OCI-M1 (cell line): ENCODE measurements around the gene ADAMTS15.

Experiments
- DNase-seq: peaks from one replicate; lab custom pipeline; 2025; lab: John Stamatoyannopoulos, UW

ADAMTS15 gene

DNA sequence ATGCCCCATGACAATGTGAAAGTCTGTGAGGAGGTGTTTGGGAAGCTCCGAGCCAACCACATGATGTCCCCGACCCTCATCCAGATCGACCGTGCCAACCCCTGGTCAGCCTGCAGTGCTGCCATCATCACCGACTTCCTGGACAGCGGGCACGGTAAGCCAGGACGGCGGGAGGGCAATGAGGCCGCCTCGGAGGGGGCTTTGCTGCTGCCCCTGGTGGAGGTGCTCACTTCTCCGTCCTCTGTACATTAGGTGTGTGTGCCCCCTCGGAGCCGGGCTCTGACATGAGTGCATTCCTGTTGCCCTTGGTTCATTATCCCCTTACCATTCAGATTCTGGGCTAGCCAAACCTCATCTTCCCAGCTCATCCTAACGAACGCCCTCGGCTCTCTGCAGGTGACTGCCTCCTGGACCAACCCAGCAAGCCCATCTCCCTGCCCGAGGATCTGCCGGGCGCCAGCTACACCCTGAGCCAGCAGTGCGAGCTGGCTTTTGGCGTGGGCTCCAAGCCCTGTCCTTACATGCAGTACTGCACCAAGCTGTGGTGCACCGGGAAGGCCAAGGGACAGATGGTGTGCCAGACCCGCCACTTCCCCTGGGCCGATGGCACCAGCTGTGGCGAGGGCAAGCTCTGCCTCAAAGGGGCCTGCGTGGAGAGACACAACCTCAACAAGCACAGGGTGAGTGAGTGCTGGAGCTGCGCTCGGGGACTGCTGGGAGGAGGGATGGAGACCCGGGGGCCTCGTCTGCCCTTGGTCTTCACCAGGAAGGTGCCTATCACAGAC lies 13.8 kb downstream of the ADAMTS15 start:
- DNase-seq: no peak

DNA sequence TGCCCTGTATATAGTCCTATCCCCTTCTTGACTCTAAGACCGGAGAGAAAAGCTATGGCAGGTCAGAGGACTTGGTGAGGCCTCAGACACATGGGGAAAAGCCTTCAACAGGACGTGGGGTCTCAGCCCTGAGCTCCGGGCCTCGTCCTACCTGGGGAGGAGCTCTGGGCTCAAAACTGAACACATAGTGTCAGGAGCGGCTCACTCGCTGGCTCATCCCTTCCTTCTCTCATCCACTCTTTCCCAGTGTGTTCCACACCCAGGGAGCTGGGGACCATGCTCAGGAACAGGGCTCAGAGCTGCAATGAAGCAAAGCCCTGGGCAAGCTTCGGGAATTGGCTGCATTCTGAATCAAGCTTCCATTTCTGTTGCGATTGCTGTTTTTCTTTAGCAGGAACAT lies 14.5 kb downstream of the ADAMTS15 start:
- no peak for DNase-seq

DNA sequence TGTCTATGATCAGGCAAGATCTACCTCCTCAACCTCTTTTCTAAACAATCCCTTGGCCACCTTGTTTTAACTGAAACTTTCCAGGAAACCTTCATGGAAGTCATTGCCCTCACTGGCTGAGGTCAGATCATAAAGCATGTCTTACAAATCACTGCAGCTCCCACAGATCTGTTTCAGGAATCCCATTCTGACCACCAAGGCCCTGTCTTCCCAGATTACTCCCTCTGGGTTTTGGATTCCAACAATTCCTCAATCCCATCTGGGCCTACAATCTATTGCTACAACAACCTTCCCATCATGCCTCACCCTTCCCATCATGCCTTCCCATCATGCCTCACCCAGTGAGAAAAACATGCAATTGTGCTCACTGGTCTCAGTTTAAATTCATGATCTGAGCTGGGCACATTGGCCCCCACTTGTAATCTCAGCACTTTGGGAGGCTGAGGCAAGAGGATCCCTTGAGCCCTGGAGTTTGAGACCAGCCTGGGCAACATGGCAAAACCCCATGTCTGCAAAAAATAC lies 15.9 kb downstream of the ADAMTS15 start:
- DNase-seq: no peak

DNA sequence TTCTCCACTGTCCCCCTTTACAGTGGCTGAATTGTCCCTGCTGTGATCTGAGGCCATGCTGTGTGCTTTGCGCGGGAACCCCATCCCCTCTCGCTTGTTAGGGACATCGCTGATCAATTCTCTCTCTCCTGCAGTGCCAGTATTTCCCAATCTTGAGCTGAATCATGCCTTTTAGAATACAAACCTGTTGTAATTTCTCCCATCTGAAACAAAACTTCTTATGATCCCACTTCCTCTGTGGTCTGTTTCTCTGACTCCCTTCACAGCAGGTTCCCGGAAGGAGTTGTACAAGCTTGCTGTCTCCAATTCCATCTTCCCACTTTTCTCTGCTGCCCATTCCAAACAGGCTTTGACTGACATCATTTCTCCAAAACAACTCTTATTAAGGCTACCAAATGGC lies 16.8 kb downstream of the ADAMTS15 start:
- no peak for DNase-seq

DNA sequence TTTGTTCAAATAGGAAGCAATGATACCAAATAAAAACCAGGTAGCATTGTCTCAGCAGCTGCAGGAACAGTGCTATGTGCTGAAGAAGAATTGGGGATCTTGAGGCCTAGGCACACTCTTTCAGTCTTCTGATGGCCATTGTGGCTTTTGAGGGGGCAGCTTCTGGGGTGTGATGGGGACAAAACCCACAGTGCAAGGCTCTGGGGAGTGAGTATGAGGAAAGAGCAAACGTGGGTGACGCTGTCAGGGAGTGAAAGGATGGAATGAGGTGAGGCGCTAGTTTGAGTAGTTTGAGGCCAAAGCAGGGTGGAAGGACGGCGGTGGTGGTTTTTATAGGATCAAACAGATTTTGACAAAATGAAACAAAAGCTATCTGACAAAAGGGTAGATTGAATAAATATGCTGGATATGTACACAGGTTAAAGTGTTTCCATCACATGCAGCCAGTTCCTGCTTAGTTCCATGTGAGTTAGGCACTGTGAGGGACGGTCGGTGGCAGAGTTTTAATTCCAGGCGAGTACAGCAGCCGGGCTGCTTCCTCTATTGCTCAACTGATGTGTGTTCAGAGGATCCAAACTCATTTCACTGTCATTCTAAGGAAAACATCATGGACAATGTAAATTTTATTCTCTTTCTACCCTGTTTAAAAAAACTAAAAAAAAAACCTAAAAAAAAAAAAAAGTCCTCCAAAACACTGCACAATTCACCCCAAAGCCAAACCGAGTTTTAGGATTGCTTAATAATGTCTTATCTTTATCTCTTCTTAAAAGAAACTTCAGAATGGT lies 18.9 kb downstream of the ADAMTS15 start:
- no peak for DNase-seq

DNA sequence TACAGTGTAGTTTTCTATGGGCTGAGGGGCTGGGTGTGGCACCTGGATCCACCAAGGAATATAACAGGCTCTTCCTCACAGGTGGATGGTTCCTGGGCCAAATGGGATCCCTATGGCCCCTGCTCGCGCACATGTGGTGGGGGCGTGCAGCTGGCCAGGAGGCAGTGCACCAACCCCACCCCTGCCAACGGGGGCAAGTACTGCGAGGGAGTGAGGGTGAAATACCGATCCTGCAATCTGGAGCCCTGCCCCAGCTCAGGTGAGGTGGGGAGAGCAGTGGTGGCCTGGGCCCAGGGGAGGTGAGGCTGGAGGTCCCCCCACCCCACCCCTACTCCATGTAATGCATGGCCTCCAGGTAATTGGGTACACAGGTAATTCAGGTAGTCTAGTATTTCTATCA lies 20.7 kb downstream of the ADAMTS15 start:
- no peak for DNase-seq

DNA sequence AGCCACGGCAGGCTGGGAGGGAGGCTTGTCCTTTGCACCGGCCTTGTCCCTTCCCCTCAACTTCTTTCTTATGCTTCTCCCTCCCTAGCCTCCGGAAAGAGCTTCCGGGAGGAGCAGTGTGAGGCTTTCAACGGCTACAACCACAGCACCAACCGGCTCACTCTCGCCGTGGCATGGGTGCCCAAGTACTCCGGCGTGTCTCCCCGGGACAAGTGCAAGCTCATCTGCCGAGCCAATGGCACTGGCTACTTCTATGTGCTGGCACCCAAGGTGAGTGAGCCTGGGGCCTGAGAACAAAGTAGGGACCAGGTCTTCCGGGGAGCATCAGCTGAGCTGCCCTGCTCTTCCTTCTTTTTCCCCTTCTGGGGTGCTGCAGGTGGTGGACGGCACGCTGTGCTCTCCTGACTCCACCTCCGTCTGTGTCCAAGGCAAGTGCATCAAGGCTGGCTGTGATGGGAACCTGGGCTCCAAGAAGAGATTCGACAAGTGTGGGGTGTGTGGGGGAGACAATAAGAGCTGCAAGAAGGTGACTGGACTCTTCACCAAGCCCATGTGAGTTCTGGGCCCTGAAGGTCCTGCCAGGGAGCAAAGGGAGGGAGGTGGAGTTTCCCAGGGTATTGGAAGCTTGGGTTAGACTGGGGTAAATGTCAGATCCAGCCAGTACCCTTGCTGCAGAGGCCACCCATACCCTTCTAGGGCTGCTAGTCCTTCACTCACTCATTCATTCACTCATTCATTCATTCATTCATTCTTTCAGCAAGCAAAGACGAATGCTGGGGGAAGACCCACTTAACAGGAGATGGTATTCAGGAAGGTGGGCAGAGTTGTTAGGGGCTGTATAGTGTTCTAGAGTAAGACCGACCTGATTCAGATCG lies 22.6 kb downstream of the ADAMTS15 start:
- DNase-seq: no peak

DNA sequence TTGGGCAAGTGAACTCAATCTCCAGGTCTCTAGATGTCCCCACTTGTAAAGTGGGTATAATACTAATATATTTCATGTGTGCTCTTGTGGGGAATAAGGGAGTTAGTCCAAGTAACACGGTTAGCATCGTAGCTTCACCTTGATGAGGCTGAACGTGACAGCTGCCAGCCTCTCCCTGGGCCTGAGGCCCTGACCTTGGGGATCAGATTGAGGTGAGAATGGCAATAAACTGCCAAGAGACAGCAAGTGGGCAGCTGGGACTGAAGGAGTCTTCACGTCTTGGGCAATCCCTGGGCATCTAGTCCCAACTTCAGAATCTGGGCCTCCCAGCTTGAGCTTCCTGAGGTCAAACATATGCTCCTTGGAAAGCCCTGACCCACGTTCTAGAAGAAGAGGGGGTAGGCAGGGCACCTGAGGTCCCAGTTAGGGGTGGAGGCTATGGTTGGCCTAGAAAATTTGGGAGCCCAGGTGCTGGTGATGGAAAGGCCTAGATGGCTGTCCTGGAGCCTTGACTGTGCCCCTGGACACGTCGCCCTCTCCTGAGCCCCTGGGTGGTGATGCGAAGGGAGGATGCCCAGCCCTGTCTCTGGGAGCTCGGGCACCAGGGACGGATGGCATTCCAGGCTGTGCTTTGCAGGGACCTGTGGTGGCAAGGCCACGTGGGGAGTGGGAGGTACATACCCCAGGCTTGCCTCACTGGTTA lies 23.4 kb downstream of the ADAMTS15 start:
- no peak for DNase-seq

DNA sequence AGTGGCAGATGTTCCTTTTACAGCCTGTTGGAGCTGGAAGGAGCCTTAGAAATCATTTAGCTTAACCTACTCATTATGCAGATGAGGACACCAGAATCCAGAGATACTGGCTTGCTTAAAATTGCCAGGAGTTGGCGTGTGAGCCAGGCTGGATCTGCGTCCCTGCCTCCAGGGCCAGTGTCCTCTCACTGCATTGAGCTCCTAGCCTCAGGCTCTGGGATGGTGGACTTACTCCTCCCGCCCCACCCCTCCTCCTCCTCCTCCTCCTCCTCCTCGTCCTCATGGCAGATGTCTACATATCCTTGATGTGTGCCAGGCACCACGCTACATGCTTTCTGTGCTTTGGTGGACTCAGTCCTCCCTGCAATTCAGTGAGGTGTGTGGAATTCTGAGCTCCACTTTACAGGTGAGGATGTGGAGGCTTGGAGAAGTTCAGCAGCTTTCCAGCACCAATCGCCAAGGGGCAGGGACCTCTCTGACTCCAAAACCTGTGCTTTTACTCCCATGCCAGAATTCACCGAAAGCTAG lies 24.1 kb downstream of the ADAMTS15 start:
- DNase-seq: no peak

DNA sequence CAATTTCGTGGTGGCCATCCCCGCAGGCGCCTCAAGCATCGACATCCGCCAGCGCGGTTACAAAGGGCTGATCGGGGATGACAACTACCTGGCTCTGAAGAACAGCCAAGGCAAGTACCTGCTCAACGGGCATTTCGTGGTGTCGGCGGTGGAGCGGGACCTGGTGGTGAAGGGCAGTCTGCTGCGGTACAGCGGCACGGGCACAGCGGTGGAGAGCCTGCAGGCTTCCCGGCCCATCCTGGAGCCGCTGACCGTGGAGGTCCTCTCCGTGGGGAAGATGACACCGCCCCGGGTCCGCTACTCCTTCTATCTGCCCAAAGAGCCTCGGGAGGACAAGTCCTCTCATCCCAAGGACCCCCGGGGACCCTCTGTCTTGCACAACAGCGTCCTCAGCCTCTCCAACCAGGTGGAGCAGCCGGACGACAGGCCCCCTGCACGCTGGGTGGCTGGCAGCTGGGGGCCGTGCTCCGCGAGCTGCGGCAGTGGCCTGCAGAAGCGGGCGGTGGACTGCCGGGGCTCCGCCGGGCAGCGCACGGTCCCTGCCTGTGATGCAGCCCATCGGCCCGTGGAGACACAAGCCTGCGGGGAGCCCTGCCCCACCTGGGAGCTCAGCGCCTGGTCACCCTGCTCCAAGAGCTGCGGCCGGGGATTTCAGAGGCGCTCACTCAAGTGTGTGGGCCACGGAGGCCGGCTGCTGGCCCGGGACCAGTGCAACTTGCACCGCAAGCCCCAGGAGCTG lies 24.8 kb downstream of the ADAMTS15 start:
- no peak for DNase-seq

DNA sequence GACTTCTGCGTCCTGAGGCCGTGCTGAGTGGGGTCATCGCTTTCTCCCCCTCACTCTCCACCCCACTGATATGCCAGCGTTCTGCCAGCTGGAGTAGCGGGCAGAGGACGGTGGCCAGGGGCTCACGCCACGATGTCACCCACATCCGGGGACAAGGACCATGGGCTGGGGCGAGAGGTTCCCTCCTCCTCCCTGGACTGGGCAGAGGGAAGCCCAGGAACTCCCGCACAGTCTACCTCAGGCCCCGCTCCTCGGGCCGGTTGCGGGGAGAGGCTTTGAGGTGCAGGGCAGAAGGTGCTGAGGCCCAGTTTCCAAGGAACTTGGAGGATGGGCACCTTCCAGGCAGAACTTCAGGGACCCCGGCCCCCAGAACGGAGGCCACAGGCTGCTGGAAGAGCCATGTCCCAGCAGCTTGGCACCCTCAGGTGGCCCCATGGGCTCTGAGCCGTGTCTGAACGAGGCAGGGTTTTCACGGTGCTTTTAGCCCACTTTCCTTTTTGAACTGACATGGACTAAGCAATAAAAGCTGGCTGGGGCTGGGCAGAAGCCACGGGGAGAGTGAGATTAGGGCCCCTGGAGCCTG lies 25.4 kb downstream of the ADAMTS15 start:
- no peak for DNase-seq

DNA sequence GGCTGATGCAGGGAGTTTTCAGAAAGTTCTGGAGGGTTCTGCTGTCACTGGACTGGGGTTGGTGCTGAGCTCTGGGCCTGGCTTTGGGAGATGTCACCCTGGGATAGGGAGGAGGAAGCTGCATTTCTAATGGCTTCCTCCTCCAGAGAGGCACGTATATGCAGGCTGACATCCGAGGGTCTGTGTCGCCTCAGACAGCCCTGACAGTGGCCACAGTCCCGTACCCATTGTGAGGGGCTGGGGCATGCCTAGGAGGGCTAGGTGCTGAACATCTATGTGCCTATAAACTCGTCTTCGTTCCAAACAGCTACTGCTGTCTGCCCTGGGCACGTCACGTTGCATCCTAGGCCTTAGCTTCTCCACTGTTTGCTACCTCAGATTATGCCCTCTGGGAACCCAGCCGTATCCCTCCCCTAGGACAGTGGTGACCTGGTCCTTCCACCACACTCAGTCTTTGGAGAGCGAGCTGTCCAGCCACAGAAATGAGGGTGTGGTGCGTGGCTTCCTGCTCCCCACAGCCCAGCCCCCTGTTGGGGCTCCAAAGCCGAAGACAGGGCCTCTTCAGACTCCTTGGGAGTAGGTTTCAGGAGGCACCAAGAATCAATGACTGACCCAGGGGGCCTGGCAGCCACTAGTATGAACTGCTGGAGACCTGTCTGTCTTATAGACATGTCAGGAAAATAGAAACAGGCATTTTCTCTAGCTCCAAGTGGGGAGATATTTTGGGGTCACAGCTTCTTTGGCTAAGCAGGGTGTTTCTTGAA lies 26.4 kb downstream of the ADAMTS15 start:
- no peak for DNase-seq

DNA sequence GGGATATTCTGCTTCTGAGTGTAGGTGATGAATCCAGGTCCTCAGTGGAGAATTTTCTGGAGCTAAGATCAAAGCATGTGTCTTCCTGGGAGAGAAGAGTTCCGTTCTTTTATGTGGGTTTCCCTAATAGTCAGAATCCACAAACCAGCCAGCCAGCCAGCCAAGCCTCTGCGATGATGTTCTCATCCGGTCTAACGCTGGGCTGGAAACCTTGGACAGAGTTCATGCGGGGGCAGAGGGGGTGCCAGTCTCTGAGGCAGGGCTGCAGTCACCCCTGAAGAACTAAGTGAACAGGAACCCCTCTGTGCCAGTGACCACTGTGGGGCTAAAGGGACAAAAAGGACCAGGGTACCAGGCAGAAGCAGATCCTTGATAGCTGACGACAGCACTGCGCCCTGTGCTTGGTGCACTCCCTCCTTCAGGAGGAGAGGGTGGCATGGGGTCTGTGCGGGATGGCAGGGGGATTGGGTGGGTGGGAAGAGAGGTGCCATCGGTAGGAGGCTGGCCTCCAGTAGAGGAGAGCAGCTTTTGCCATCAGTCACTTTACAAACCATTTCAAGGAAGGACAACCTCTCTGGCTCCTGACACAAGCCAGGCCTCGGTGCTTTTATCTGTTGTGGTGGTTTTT lies 27.1 kb downstream of the ADAMTS15 start:
- DNase-seq: no peak

DNA sequence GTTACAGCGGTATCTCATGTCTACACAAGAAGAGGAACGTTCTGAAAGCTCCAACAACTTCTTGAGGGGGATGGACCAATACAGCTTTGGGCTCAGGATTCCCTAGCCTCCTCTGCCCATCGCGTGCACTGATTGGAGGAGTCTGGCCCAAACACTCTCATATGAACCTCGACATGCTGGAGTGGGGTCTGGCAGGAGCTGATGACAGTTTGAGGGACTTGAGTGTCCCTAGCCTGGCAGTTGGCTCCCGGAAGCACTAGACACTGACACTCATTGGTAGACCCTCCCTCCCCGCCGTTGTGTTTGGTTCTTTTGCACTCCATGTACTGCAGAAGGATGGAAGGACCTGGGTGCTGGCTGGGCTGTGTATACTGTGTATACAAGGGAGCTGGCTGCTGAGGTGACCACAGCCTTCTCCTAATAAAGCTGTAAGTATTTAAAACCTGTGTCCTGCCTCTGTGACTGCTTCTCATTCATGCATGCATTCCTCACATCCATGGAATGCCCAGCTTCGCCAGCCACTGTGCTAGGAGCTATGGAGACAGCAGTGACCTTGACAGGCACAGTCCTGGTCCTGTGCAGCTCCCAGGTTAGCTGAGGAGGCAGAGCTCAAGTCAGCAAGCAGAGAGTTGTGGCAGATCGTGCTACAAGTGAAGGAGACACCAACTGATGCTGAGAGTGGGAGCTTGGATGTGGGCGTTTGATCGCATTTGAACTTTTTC lies 27.9 kb downstream of the ADAMTS15 start:
- no peak for DNase-seq

DNA sequence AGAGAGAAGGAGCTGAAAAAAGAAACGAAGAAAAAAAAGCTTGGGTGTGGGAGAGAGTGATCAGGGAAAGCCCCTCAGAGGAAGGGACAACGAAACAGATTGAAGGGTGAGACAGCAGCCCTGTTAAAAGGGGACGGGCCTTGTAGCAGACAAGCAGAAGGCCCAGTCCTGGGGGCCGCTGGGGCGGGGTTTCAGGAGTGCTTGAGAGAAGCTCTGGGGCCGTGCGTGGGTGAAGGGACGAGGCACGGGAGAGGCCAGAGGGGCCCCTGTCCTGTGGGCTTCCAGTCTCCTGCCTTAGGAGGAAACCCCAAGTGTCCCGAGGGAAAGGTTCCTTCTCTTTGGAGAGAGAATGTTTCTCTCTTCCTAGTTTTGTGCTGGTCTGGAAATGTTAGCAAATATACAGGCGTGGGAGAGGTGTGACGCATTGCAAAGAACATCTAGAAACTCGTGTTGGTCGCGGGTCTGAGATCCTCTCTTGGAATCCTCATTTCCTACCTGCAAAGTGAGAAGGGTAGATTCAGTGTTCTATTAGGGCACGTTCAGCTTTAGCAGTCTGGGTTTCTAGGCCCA lies 28.6 kb downstream of the ADAMTS15 start:
- no peak for DNase-seq

DNA sequence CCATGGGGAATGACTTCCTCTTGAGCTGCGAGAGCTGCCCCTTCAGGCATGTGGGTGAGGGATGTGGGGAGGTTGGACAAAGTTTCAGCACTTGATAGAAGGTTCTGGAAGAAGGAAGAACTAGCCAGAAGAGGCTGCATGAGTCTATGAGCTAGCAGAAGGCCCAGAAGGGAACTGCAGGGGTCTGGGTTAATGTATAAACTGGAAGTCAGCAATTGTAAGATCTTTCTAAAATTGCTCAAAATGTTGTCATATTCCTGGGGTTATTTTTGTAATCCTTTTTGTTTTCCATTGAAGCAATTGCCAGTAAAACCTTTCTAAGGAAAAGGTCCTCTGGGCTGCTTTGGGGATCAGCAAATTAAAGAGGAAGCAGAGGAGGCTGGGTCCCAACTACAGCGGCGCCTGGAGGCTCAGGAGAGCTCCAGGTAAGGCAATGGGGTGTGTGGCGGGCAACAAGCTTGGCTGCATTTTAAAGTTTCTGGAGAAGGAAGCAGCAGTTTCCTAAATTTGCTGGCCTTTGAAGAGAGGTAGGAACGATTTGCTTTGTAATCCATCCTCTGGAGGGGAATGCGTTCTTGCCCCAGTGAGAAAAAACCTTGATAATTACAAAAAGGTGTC lies 29.2 kb downstream of the ADAMTS15 start:
- no peak for DNase-seq

DNA sequence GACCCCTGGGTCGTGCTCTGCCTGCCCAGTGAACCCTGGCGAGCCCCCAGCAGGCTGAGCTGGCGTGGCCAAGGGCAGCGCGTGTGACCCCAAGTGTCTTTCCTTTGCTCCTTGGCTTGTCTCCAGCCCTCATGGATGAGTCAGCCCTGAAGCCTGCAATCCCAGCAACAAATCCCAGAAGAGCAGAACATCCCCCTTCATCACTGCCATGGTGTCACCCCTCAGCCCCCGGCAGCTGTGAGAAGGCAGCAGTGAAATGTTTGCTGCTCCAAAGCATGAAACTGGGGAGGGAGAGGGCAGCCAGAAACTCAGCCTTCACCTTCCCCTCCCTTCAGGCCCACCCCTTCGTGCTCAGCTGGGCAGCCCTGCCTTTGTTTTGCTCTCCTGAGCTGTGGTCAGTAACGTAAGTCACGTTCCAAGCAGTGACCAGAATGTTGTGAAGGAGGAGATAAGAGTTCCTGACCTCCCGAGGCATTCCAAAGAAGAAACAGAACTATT lies 29.8 kb downstream of the ADAMTS15 start:
- DNase-seq: no peak
